Measurements from ENCODE around the gene ZNF746. TPM values are rescaled to one million over a fixed set of nuclear protein-coding genes. Genes with fewer than 3 reads are reported as not detected.
"Not testable (repeated sequence)": the region's sequence is repeated elsewhere in the genome, so short reads cannot be mapped to it uniquely, and the experiment has no call there.

Gene ZNF746
- total RNA-seq, 6 experiments from 2014 or later: 15.7 to 18.2 (median 16.4) TPM

- Mint-ChIP-seq H3K36me3 (ENCODE audit: low read depth) (peaks cover 17% of the 10 kb centered on the region; the same call in 1 of the 2 replicates), H3K27me3 (ENCODE audit: insufficient read depth) (peaks cover 5% of the 10 kb centered on the region), H3K27ac (peak overlapping the region; percentile 91), H3K4me3 (peak overlapping the region; percentile 99), H3K9me3 (no peaks in the 10 kb centered on the region), H3K4me1 (ENCODE audit: low read depth) (peaks cover 17% of the 10 kb centered on the region)
- no peak for TF ChIP-seq CTCF (IDR thresholded peaks at IDR 0.05)
- DNase-seq: peak; percentile 11
Measured at GRCh38 chr7:149496642-149497391, 792 bp downstream of the ZNF746 start.

GRCh38 chr7:149495785-149496641 is 1.6 kb downstream of the ZNF746 start:
- Mint-ChIP-seq H3K27ac (peak overlapping the region; percentile 91), H3K4me1 (ENCODE audit: low read depth) (peaks cover 17% of the 10 kb centered on the region), H3K4me3 (peak overlapping the region; percentile 99), H3K36me3 (ENCODE audit: low read depth) (peaks cover 17% of the 10 kb centered on the region; the same call in 1 of the 2 replicates), H3K9me3 (no peaks in the 10 kb centered on the region), H3K27me3 (ENCODE audit: insufficient read depth) (peaks cover 4% of the 10 kb centered on the region)
- peak; percentile 75 for DNase-seq
- TF ChIP-seq CTCF (IDR thresholded peaks at IDR 0.05): no peak

GRCh38 chr7:149494738-149495368 is 2.8 kb downstream of the ZNF746 start:
- H3K4me3 Mint-ChIP-seq: peak overlapping the region; percentile 99
- TF ChIP-seq CTCF (IDR thresholded peaks at IDR 0.05): no peak

GRCh38 chr7:149493975-149494374 is 3.6 kb downstream of the ZNF746 start:
- Mint-ChIP-seq H3K4me1 (ENCODE audit: low read depth) (peaks cover 17% of the 10 kb centered on the region), H3K36me3 (ENCODE audit: low read depth) (peaks cover 36% of the 10 kb centered on the region)
- H3K4me3 Mint-ChIP-seq; DNase-seq; H3K27me3 Mint-ChIP-seq (ENCODE audit: insufficient read depth); H3K27ac Mint-ChIP-seq; H3K9me3 Mint-ChIP-seq: not testable (repeated sequence)

More at GRCh38 chr7:149494738-149495368, 2.8 kb downstream of the ZNF746 start:
- H3K4me1 Mint-ChIP-seq (ENCODE audit: low read depth): peaks cover 17% of the 10 kb centered on the region
- no peak for DNase-seq
- peaks cover 4% of the 10 kb centered on the region for H3K27me3 Mint-ChIP-seq (ENCODE audit: insufficient read depth)
- H3K9me3 Mint-ChIP-seq: no peaks in the 10 kb centered on the region
- peaks cover 27% of the 10 kb centered on the region for H3K36me3 Mint-ChIP-seq (ENCODE audit: low read depth)
- peak overlapping the region; percentile 91 for H3K27ac Mint-ChIP-seq

GRCh38 chr7:149493366-149493765 is 4.2 kb downstream of the ZNF746 start:
- Mint-ChIP-seq H3K36me3 (ENCODE audit: low read depth) (peaks cover 40% of the 10 kb centered on the region), H3K27ac (no peak overlapping the region), H3K9me3 (no peaks in the 10 kb centered on the region), H3K4me1 (ENCODE audit: low read depth) (peaks cover 17% of the 10 kb centered on the region), H3K27me3 (ENCODE audit: insufficient read depth) (peaks cover 4% of the 10 kb centered on the region), H3K4me3 (no peak overlapping the region)
- TF ChIP-seq CTCF (IDR thresholded peaks at IDR 0.05): no peak
- no peak for DNase-seq
